ENCODE results near the gene BNIP5. TPM values are rescaled to one million over a fixed set of nuclear protein-coding genes. Genes with fewer than 3 reads are reported as not detected.

The BNIP5 gene
- total and polyA plus RNA-seq, 2 of the 13 experiments (the other 11 are each of a cell fraction or from before 2014, with no cell fraction given), result not detected

DNA sequence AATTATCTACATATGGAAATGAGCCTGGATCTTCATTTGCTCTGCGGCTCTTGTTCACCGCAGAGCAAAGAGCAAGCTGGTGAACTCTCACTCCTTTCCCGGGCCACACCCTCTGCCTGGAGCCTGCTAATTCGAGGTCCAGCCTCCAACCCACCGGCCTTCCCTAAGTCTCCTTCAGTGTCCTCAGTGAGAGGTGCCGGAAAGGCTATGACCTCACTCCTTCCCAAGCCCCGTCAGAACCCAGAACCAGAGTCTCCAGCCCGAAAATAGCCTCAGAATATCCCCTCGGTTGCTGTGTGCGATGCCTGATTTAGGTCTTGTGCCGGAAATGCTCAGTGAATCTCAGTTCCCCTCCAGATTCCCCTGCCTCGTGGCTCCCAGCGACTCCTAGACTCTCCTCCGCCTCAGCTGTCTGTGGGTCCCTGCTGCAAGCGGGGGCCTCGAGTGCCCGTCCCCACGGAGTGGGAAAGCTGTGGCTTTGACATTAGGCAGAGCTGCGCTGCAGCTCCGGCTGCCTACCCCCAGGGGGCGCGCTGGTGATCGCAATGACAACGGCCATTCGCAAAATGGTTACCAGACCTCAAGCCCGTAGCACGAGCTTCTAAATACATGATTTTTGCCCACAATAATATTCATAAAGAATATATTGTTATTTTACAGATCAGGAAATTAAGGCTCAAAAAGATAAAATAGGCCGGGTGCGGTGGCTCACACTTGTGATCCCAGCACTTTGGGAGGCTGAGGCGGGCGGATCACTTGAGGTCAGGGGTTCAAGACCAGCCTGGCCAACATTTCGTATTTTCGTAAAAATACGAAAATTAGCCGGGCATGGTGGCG lies 4.1 kb upstream of the BNIP5 start:
- Histone ChIP-seq H3K9me3 (ENCODE audit: low read length) (no peaks in the 10 kb centered on the region), H3K36me3 (replicated peaks in 1 of 2; ENCODE audit: control insufficient read depth in 1 of 2, insufficient read depth in 2 of 2, low read length in 2 of 2) (no peaks in the 10 kb centered on the region), H3K27ac (ENCODE audit: extremely low read length, insufficient read depth, low read length) (no peak overlapping the region), H3K4me2 (ENCODE audit: low read depth, low read length) (peak overlapping the region; percentile 94), H3K4me1 (ENCODE audit: insufficient read depth, low read length) (peaks cover 27% of the 10 kb centered on the region), H4K20me1 (ENCODE audit: insufficient read depth, low read length) (no peaks in the 10 kb centered on the region), H3K27me3 (ENCODE audit: control insufficient read depth in 1 of 2, insufficient read depth in 2 of 2, low read length in 2 of 2) (peaks cover 2 to 21% of the 10 kb centered on the region in 2 experiments; a peak in 4 of 5 replicates), H3K4me3 (replicated peaks in 1 of 3; ENCODE audit: insufficient read depth in 1 of 3, low read depth in 2 of 3, low read length in 3 of 3) (peak overlapping the region; percentile 19 to 69 (median 35); a peak in 5 of 6 replicates), H2AFZ (ENCODE audit: low read length) (peak overlapping the region; percentile 96), H3K79me2 (ENCODE audit: insufficient read depth, low read length) (no peaks in the 10 kb centered on the region), H3K9ac (ENCODE audit: insufficient read depth, low read depth, low read length) (no peak overlapping the region)
- ATAC-seq (peak; percentile 88), FAIRE-seq (peak; percentile 83), DNase-seq (ENCODE audit: low spot score) (peak; percentile 44)
- intact Hi-C loops (cut with micrococcal nuclease; ENCODE audit: unreplicated experiment), result loop anchor here (1.0 kb wide), 1 partner anchor 19 kb away; no protein-coding TSS in a partner anchor
- BruUV-seq (replicated peaks), result no TSS peak
- CTCF ChIA-PET (ENCODE audit: low intra/inter-chr PET ratio, low total read pairs), result interaction anchor here (0.8 to 2.2 kb wide), 2 partner anchors 20 to 39 kb away, joined by 3 to 14 read pairs; no protein-coding TSS in a partner anchor
- POLR2A ChIA-PET, result interaction anchor here (1.0 to 1.3 kb wide), 2 partner anchors 16 to 17 kb away, joined by 3 to 5 read pairs; no protein-coding TSS in a partner anchor
- in situ Hi-C loops (cut with HindIII; ENCODE audit: extremely low pct_ligation_motif_present, low pct_unique_long_range_greater_than_20kb), result no loop called here
- WGBS (ENCODE audit: low lambda C conversion rate), result 23% methylated on average over 26 of the region's 36 CpGs
- TF ChIP-seq ZNF775 (CRISPR knock-in tag; IDR thresholded peaks at IDR 0.05; ENCODE audit: borderline replicate concordance), result no peak
- no peak for TF ChIP-seq ZNF234 (CRISPR knock-in tag; conservative IDR thresholded peaks at IDR 0.05)
- TF ChIP-seq MTF2 (CRISPR knock-in tag; IDR thresholded peaks at IDR 0.05; ENCODE audit: borderline replicate concordance), result peak; percentile 73; the same call in 1 of the 2 replicates
- TF ChIP-seq ZNF557 (CRISPR knock-in tag; IDR thresholded peaks at IDR 0.05), result no peak
- TF ChIP-seq HHEX (CRISPR knock-in tag; IDR thresholded peaks at IDR 0.05), result no peak
- TF ChIP-seq, protein P1, sequence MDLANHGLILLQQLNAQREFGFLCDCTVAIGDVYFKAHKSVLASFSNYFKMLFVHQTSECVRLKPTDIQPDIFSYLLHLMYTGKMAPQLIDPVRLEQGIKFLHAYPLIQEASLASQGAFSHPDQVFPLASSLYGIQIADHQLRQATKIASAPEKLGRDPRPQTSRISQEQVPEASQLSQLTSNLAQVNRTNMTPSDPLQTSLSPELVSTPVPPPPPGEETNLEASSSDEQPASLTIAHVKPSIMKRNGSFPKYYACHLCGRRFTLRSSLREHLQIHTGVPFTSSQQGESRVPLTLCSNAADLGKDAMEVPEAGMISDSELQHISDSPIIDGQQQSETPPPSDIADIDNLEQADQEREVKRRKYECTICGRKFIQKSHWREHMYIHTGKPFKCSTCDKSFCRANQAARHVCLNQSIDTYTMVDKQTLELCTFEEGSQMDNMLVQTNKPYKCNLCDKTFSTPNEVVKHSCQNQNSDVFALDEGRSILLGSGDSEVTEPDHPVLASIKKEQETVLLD (CRISPR knock-in tag; IDR thresholded peaks at IDR 0.05; ENCODE audit: low read depth), result no peak
- TF ChIP-seq NRL (CRISPR knock-in tag; IDR thresholded peaks at IDR 0.05; ENCODE audit: borderline replicate concordance), result peak; percentile 56; the same call in 1 of the 2 replicates
- TF ChIP-seq, protein P2, sequence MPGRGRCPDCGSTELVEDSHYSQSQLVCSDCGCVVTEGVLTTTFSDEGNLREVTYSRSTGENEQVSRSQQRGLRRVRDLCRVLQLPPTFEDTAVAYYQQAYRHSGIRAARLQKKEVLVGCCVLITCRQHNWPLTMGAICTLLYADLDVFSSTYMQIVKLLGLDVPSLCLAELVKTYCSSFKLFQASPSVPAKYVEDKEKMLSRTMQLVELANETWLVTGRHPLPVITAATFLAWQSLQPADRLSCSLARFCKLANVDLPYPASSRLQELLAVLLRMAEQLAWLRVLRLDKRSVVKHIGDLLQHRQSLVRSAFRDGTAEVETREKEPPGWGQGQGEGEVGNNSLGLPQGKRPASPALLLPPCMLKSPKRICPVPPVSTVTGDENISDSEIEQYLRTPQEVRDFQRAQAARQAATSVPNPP (CRISPR knock-in tag; IDR thresholded peaks at IDR 0.05), result no peak
- TF ChIP-seq SALL2 (CRISPR knock-in tag; IDR thresholded peaks at IDR 0.05), result 0 out of 2 replicates have a peak, but pooled peaks have one; percentile 43
- no peak; the same call in 1 of the 2 replicates for TF ChIP-seq ETV6 (CRISPR knock-in tag; conservative IDR thresholded peaks at IDR 0.05)
- TF ChIP-seq ATAD3A (CRISPR knock-in tag; IDR thresholded peaks at IDR 0.05), result no peak
- TF ChIP-seq ZSCAN30 (CRISPR knock-in tag; IDR thresholded peaks at IDR 0.05), result no peak
- TF ChIP-seq RORA (CRISPR knock-in tag; IDR thresholded peaks at IDR 0.05), result no peak
- TF ChIP-seq THYN1 (CRISPR knock-in tag; IDR thresholded peaks at IDR 0.05; ENCODE audit: borderline replicate concordance, low read depth), result 0 out of 2 replicates have a peak, but pooled peaks have one; percentile 64
- TF ChIP-seq ZSCAN20 (CRISPR knock-in tag; IDR thresholded peaks at IDR 0.05; ENCODE audit: borderline replicate concordance), result no peak
- TF ChIP-seq, protein P3, sequence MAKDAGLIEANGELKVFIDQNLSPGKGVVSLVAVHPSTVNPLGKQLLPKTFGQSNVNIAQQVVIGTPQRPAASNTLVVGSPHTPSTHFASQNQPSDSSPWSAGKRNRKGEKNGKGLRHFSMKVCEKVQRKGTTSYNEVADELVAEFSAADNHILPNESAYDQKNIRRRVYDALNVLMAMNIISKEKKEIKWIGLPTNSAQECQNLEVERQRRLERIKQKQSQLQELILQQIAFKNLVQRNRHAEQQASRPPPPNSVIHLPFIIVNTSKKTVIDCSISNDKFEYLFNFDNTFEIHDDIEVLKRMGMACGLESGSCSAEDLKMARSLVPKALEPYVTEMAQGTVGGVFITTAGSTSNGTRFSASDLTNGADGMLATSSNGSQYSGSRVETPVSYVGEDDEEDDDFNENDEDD (CRISPR knock-in tag; IDR thresholded peaks at IDR 0.05; ENCODE audit: borderline replicate concordance), result peak; percentile 58; the same call in 1 of the 2 replicates
- no peak for TF ChIP-seq ASH2L (IDR thresholded peaks at IDR 0.05; ENCODE audit: insufficient read length, low read depth, low read length)
- no peak for TF ChIP-seq FIP1L1 (IDR thresholded peaks at IDR 0.05; ENCODE audit: borderline replicate concordance, insufficient read depth, low read depth, low read length)
- 0 out of 2 replicates have a peak, but pooled peaks have one; percentile 56 for TF ChIP-seq ZMYM2 (CRISPR knock-in tag; IDR thresholded peaks at IDR 0.05)
- TF ChIP-seq ZNF619 (CRISPR knock-in tag; IDR thresholded peaks at IDR 0.05), result no peak

All from HepG2 (cell line).